GM19324 (cell line): Measurements from ENCODE around the gene EMILIN3.

Experiments
- ATAC-seq: cut with Tn5 transposase; IDR thresholded peaks from one replicate; pipeline ENCODE4 v1.9.1; 2021; ENCODE audit warnings: mild to moderate bottlenecking, moderate library complexity; ENCODE audit not compliant: unreplicated experiment, low FRiP score

EMILIN3 gene

GRCh38 chr20:41348430-41349172, 18.0 kb downstream of the EMILIN3 start:
- ATAC-seq: no peak

- ATAC-seq: no peak
Observed at GRCh38 chr20:41347523-41348429, 18.8 kb downstream of the EMILIN3 start.

GRCh38 chr20:41345729-41346067, 20.9 kb downstream of the EMILIN3 start:
- ATAC-seq: no peak

GRCh38 chr20:41344938-41345728, 21.5 kb downstream of the EMILIN3 start:
- ATAC-seq: no peak

- no peak for ATAC-seq
Observed at GRCh38 chr20:41344477-41344876, 22.1 kb downstream of the EMILIN3 start.

- no peak for ATAC-seq
Observed at GRCh38 chr20:41342474-41343464, 23.8 kb downstream of the EMILIN3 start.

- no peak for ATAC-seq
Observed at GRCh38 chr20:41340327-41341055, 26.1 kb downstream of the EMILIN3 start, which contains the start of gene LPIN3. LPIN3 (plus strand) TSS chr20:41340821; CDS start chr20:41345804, 4,983 bp downstream.

- ATAC-seq: no peak
Observed at GRCh38 chr20:41339957-41340326, 26.7 kb downstream of the EMILIN3 start.

GRCh38 chr20:41336711-41337492, 29.7 kb downstream of the EMILIN3 start:
- no peak for ATAC-seq

GRCh38 chr20:41335591-41335990, 31.0 kb downstream of the EMILIN3 start:
- ATAC-seq: no peak

GRCh38 chr20:41334443-41335421, 31.9 kb downstream of the EMILIN3 start:
- ATAC-seq: no peak

GRCh38 chr20:41334036-41334435, 32.6 kb downstream of the EMILIN3 start:
- ATAC-seq: no peak

GRCh38 chr20:41331731-41332130, 34.9 kb downstream of the EMILIN3 start:
- ATAC-seq: no peak

- ATAC-seq: no peak
Observed at GRCh38 chr20:41330941-41331340, 35.7 kb downstream of the EMILIN3 start.

- no peak for ATAC-seq
Observed at GRCh38 chr20:41330343-41330720, 36.3 kb downstream of the EMILIN3 start.

- ATAC-seq: no peak
Observed at GRCh38 chr20:41329435-41330342, 36.9 kb downstream of the EMILIN3 start.
